Epithelial cell of proximal tubule (primary cell): ENCODE data around the gene GNS. TPM values are rescaled to one million over a fixed set of nuclear protein-coding genes. Genes with fewer than 3 reads are reported as not detected.
A peak's percentile ranks its signal among the peaks of the same experiment; 100 is the strongest.

Experiments used
- DNase-seq: peaks from one replicate; pipeline ENCODE4 v3.0.0-alpha.2; 2011; ENCODE audit warnings: low read depth
- H3K4me3 ChIP-seq: 2 replicates; pipeline ENCODE4 v1.5.1; 2011; ENCODE audit warnings: low read depth, mild to moderate bottlenecking, low read length
- total RNA-seq: library from RNA; depleted of rRNA; stranded (reverse); fragments of >200 nt; gene quantifications from 2 replicates; pipeline ENCODE4 v1.2.3, GENCODE V29; 2015
- TF ChIP-seq, protein P1 (sequence below): conservative IDR thresholded peaks from 2 replicates; pipeline ENCODE4 v1.5.1; 2012; ENCODE audit warnings: low read depth, mild to moderate bottlenecking, low read length

GNS gene
- total RNA-seq, 1 donor from 2014 or later: 63.9 TPM

DNA sequence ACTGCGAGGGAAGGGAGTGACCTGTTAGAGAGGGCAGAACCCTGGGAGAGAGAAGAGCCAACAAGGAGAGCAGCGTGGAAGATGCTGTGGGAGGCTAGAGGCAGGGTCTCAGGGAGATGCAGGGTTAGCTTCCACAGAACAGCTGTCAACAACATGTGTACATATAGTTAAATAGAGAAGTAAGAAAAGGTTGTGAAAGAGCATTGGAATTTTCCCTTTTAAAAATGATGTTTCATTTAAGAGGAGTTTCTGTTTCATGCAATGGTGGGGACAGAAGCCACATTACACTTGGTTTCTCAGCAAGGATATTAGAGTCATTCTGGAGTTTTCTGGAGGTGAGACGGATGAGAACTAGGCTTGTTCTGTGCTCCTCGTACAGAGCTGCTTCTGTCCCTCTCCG lies 41.4 kb upstream of the GNS start:
- H3K4me3 ChIP-seq: no peak overlapping the region
- no peak for DNase-seq
- TF ChIP-seq, protein P1, sequence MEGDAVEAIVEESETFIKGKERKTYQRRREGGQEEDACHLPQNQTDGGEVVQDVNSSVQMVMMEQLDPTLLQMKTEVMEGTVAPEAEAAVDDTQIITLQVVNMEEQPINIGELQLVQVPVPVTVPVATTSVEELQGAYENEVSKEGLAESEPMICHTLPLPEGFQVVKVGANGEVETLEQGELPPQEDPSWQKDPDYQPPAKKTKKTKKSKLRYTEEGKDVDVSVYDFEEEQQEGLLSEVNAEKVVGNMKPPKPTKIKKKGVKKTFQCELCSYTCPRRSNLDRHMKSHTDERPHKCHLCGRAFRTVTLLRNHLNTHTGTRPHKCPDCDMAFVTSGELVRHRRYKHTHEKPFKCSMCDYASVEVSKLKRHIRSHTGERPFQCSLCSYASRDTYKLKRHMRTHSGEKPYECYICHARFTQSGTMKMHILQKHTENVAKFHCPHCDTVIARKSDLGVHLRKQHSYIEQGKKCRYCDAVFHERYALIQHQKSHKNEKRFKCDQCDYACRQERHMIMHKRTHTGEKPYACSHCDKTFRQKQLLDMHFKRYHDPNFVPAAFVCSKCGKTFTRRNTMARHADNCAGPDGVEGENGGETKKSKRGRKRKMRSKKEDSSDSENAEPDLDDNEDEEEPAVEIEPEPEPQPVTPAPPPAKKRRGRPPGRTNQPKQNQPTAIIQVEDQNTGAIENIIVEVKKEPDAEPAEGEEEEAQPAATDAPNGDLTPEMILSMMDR: no peak

DNA sequence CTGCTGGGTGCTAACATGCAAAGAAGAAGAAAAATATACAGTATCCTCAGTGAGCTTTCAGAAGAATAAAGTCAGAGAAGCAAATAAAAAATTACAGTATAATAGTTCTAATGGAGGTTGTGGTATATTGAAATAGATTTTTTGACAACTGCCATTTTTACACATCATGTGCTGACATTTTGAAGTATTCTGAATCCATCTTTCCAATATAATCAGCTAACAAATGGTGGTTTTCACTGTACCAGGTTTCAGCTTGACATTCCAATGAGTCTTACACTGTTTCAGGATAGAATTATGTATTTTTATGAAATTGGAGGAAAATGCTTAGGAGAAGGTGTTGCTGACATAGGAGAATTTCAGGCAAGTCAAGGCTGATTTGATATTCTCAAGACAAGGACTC lies 39.0 kb upstream of the GNS start:
- TF ChIP-seq, protein P1: no peak
- DNase-seq: no peak
- no peak overlapping the region for H3K4me3 ChIP-seq

DNA sequence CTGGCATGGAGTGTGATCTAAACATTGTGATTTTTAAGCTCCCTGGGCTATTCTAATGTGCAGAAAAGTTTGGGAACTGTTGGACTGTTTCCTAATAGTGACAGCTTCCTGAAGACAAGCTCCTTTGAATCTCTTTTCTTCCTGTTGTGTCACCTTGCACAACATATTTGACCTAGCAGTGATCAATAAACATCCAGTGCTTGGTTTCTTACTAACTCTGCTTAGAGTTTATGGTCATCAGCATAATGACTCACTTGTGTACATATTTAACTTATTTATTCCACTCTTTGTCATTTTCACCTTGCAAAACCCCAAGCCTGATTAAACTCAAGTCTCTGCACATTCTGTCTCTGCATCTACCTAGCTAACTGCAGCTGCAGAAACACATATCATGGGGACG lies 38.0 kb upstream of the GNS start:
- DNase-seq: no peak
- TF ChIP-seq, protein P1: no peak
- no peak overlapping the region for H3K4me3 ChIP-seq

DNA sequence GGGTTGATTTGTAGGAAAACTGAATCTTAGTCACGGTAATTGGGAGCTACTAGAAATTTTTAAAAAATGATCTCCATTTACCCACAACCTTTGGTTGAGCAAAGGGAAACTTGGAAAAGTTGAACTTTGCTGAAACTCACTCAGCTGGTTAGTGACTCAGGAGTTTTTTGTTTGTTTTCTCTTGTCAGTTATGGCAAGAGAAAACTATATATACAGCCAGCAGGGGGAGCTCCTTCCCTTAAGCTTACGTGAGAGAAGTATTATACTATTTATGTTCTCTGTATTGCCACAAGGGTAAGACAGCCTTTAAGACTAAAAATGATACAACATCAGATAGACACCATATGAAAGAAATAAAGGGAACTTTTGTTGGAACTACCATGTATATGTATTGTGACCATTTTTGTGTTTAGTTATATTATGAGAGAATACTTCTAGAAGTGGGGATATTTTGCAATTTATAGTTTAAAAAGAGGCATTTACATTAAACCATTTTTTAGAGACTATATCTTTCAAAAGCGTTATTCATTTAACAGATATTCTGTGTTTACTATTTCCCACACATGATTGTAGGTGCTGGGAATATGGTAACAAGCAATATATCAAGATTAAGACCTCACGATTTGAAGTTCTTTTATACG lies 37.1 kb upstream of the GNS start:
- H3K4me3 ChIP-seq: no peak overlapping the region
- TF ChIP-seq, protein P1: peak; percentile 80
- peak; percentile 77 for DNase-seq

DNA sequence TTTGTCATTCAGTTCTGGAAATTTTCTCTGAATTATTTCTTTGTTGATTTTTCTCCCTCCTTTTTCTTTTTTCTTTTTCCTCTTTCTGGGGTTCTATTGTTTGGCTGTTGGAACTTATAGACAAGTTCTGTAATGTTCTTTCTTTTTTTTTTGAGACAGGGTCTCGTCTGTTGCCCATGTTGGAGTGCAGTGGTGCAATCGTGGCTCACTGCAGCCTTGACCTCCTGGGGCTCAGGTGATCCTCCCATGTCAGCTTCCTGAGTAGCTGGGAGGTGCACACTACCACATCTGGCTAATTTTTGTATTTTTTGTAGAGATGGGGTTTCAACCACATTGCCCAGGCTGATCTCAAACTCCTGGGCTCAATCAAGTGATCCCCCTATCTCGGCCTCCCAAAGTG lies 35.1 kb upstream of the GNS start:
- no peak for DNase-seq
- H3K4me3 ChIP-seq: no peak overlapping the region
- TF ChIP-seq, protein P1: no peak

DNA sequence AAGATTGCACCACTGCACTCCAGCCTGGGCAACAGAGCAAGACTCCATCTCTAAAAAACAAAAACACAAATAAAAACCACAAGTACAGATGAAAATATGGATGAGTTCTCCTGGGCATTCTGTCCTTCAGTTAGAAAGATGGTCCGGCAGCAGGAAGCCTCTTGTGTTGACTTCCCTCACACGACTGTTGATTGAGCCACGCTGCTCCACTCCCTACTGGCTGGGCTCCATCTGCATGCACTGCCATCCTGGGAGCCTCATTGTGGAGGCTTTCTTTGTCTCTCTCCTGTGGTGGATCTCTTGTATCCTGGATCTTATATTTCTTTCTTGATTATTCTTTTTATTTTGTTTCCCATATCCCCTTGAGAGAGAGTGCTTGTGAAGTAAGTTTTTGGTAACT lies 34.4 kb upstream of the GNS start:
- no peak for DNase-seq
- TF ChIP-seq, protein P1: no peak
- H3K4me3 ChIP-seq: no peak overlapping the region

DNA sequence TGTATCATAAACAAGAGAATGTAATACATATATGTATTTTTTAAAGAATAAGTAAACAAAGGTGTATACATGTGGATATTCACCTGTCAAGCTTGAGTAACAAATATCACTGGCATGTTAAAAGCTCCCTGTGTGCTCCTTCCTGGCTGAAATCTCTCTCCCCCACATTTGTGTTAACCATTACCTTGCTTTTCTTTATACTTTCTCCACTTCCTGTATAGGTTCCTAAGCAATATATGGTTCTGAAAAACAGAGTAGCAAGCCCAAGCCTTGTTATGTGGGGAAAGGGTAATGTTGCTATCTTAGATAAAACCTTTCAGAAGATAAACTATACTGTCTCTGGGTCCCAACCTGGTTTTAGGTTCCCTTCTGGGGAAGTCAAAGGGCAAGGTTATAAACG lies 32.9 kb upstream of the GNS start:
- no peak overlapping the region for H3K4me3 ChIP-seq
- DNase-seq: no peak
- TF ChIP-seq, protein P1: no peak
